H1 (cell line): ENCODE measurements around the gene SPINK1. TPM values are rescaled to one million over a fixed set of nuclear protein-coding genes. Genes with fewer than 3 reads are reported as not detected.

ENCODE experiments used
- CTCF ChIA-PET: fragments of 300-600 bp; sonication (Branson Sonifier 250); formaldehyde crosslinking; loops from one replicate; lab custom pipeline; 2021; ENCODE audit not compliant: partially characterized antibody; lab: Charles Lee
- POLR2A ChIA-PET: fragments of 300-600 bp; sonication (Branson Sonifier 250); formaldehyde crosslinking; loops from one replicate; lab custom pipeline; 2021; ENCODE audit warnings: inconsistent platforms; ENCODE audit not compliant: partially characterized antibody; lab: Charles Lee
- DNase-seq, 2 experiments: peaks; one replicate each; pipeline versions ENCODE4 v3.0.0 to v3.0.0-alpha.2; 2010 to 2022; ENCODE audit warnings: low spot score in 2 of 2, low read depth in 1 of 2, mixed read lengths in 1 of 2
- FAIRE-seq: peaks from 2 replicates; lab custom pipeline; 2011; peaks lifted over from hg19 to GRCh38; lab: Jason Lieb, UNC
- H2AFZ ChIP-seq: 2 replicates; pipeline ENCODE4 v1.8.1; 2012; ENCODE audit warnings: low read length, inconsistent platforms
- H2AK5ac ChIP-seq: 2 replicates; pipeline ENCODE4 v1.6.1; 2013; ENCODE audit warnings: low read depth, low read length
- H2BK120ac ChIP-seq: replicated peaks from 2 replicates; pipeline ENCODE3; 2013; ENCODE audit warnings: low read depth, low read length, inconsistent platforms
- H2BK12ac ChIP-seq: 2 replicates; pipeline ENCODE4 v1.6.1; 2013; ENCODE audit warnings: low read depth, low read length
- H2BK15ac ChIP-seq: 2 replicates; pipeline ENCODE4 v1.6.1; 2013; ENCODE audit warnings: low read length
- H2BK20ac ChIP-seq: 2 replicates; pipeline ENCODE4 v1.6.1; 2013; ENCODE audit warnings: low read length
- H2BK5ac ChIP-seq: 2 replicates; pipeline ENCODE4 v1.6.1; 2013; ENCODE audit warnings: low read depth, low read length
- H3K14ac ChIP-seq: 2 replicates; pipeline ENCODE4 v1.6.1; 2013; ENCODE audit warnings: inconsistent platforms; ENCODE audit not compliant: insufficient read length
- H3K18ac ChIP-seq: 2 replicates; pipeline ENCODE4 v1.6.1; 2013; ENCODE audit warnings: low read length; ENCODE audit errors: extremely low read depth
- H3K23ac ChIP-seq: 2 replicates; pipeline ENCODE4 v1.6.1; 2013; ENCODE audit warnings: inconsistent platforms; ENCODE audit not compliant: insufficient read length
- H3K23me2 ChIP-seq: 2 replicates; pipeline ENCODE4 v1.6.1; 2013; ENCODE audit warnings: low read depth, low read length
- H3K27ac ChIP-seq: 2 replicates; pipeline ENCODE4 v1.6.1; 2011; ENCODE audit warnings: low read depth, low read length, inconsistent platforms
- H3K27me3 ChIP-seq, 4 experiments: replicated peaks in 1 of 4; 1 replicate in 1 of 4; 2 replicates in 3 of 4; pipeline versions ENCODE4 v1.6.1 to v1.8.1; 2011 to 2013; ENCODE audit warnings: low read length in 3 of 4, mild to moderate bottlenecking in 3 of 4, inconsistent platforms in 2 of 4, mixed read lengths in 2 of 4, moderate library complexity in 1 of 4; ENCODE audit not compliant: control insufficient read depth in 3 of 4, insufficient read depth in 3 of 4; ENCODE audit errors: extremely low read depth in 1 of 4
- H3K36me3 ChIP-seq, 4 experiments: 2 replicates each; pipeline versions ENCODE4 v1.6.1 to v1.8.1; 2011 to 2013; ENCODE audit warnings: mild to moderate bottlenecking in 4 of 4, low read length in 3 of 4, moderate library complexity in 2 of 4, control low read depth in 1 of 4, inconsistent platforms in 1 of 4; ENCODE audit not compliant: insufficient read depth in 4 of 4, control insufficient read depth in 2 of 4
- H3K4ac ChIP-seq: replicated peaks from 2 replicates; pipeline ENCODE3; 2013; ENCODE audit warnings: low read length, low read depth, mixed read lengths, inconsistent platforms; ENCODE audit not compliant: insufficient read length
- H3K4me1 ChIP-seq, 4 experiments: replicated peaks in 1 of 4; 1 replicate in 1 of 4; 2 replicates in 3 of 4; pipeline versions ENCODE4 v1.6.1 to v1.8.1; 2011 to 2013; ENCODE audit warnings: low read length in 3 of 4, inconsistent platforms in 2 of 4, mixed read lengths in 1 of 4; ENCODE audit not compliant: insufficient read depth in 4 of 4, control insufficient read depth in 3 of 4
- H3K4me2 ChIP-seq, 2 experiments: 2 replicates each; pipeline versions ENCODE4 v1.6.1 to v1.8.1; 2011 to 2013; ENCODE audit warnings: low read depth in 2 of 2, low read length in 2 of 2, control low read depth in 1 of 2, inconsistent platforms in 1 of 2, mild to moderate bottlenecking in 1 of 2; ENCODE audit not compliant: insufficient read depth in 1 of 2
- H3K4me3 ChIP-seq, 4 experiments: fragments of 200-600, 300-600 bp in 1 of 4; sonication (generic), shearing (Covaris generic), sonication (Bioruptor Twin) in 1 of 4; 2 replicates each; pipeline versions ENCODE4 v1.5.1 to v1.8.1; 2011 to 2016; ENCODE audit warnings: low read length in 4 of 4, low read depth in 3 of 4, control low read depth in 2 of 4, inconsistent platforms in 2 of 4, mild to moderate bottlenecking in 2 of 4, mixed read lengths in 1 of 4, moderate library complexity in 1 of 4; ENCODE audit not compliant: insufficient read depth in 2 of 4; ENCODE audit errors: extremely low read depth in 1 of 4
- H3K56ac ChIP-seq: replicated peaks from 2 replicates; pipeline ENCODE3; 2013; ENCODE audit warnings: low read depth, mild to moderate bottlenecking, mixed read lengths, low read length, inconsistent platforms; ENCODE audit not compliant: insufficient read length
- H3K79me1 ChIP-seq: 2 replicates; pipeline ENCODE4 v1.6.1; 2013; ENCODE audit warnings: low read depth, low read length, control low read depth
- H3K79me2 ChIP-seq, 2 experiments: 2 replicates each; pipeline versions ENCODE4 v1.6.1 to v1.8.1; 2012 to 2013; ENCODE audit warnings: low read length in 2 of 2, mild to moderate bottlenecking in 2 of 2, inconsistent platforms in 1 of 2; ENCODE audit not compliant: insufficient read depth in 2 of 2, control insufficient read depth in 1 of 2
- H3K9ac ChIP-seq, 4 experiments: replicated peaks in 1 of 4; 1 replicate in 1 of 4; 2 replicates in 3 of 4; pipeline versions ENCODE4 v1.6.1 to v1.8.1; 2011 to 2013; ENCODE audit warnings: low read depth in 3 of 4, low read length in 3 of 4, control low read depth in 2 of 4, mild to moderate bottlenecking in 2 of 4, moderate library complexity in 2 of 4, inconsistent platforms in 1 of 4; ENCODE audit errors: extremely low read depth in 1 of 4
- H3K9me3 ChIP-seq, 2 experiments: 2 replicates each; pipeline versions ENCODE4 v1.6.1 to v1.8.1; 2012 to 2013; ENCODE audit warnings: mild to moderate bottlenecking in 2 of 2, moderate library complexity in 2 of 2, control low read depth in 1 of 2, inconsistent platforms in 1 of 2, low read depth in 1 of 2, low read length in 1 of 2, mixed read lengths in 1 of 2; ENCODE audit not compliant: insufficient read depth in 2 of 2
- H4K20me1 ChIP-seq, 2 experiments: replicated peaks in 1 of 2; 2 replicates each; pipeline versions ENCODE3 to v1.8.1; 2011 to 2013; ENCODE audit warnings: inconsistent platforms in 2 of 2, low read length in 2 of 2, mild to moderate bottlenecking in 1 of 2; ENCODE audit not compliant: insufficient read depth in 2 of 2, control insufficient read depth in 1 of 2
- H4K5ac ChIP-seq: 2 replicates; pipeline ENCODE4 v1.6.1; 2013; ENCODE audit warnings: low read length, low read depth, mixed read lengths, inconsistent platforms; ENCODE audit not compliant: insufficient read length
- H4K8ac ChIP-seq: 2 replicates; pipeline ENCODE4 v1.8.0; 2013; ENCODE audit warnings: mild to moderate bottlenecking, moderate library complexity, low read length, inconsistent platforms; ENCODE audit not compliant: insufficient read depth; ENCODE audit errors: extremely low read depth
- H4K91ac ChIP-seq: replicated peaks from 2 replicates; pipeline ENCODE3; 2013; ENCODE audit warnings: low read length, mixed read lengths, inconsistent platforms; ENCODE audit not compliant: insufficient read length
- BACH1 ChIP-seq: IDR thresholded peaks from 2 replicates; pipeline ENCODE4 v1.6.1; 2012; ENCODE audit warnings: low read length, improper control_type of control experiment
- BRCA1 ChIP-seq: IDR thresholded peaks from 2 replicates; pipeline ENCODE4 v1.6.1; 2012; ENCODE audit warnings: low read depth, low read length, improper control_type of control experiment
- CREB1 ChIP-seq: IDR thresholded peaks from 2 replicates; pipeline ENCODE4 v1.6.1; 2012; ENCODE audit warnings: inconsistent platforms
- KDM1A ChIP-seq: fragments of 200-600, 300-600 bp; sonication (generic); IDR thresholded peaks from 2 replicates; pipeline ENCODE4 v1.7.1; 2016; ENCODE audit warnings: mild to moderate bottlenecking, low read length, borderline replicate concordance
- MAX ChIP-seq: IDR thresholded peaks from 2 replicates; pipeline ENCODE4 v1.6.1; 2012; ENCODE audit warnings: inconsistent platforms
- NANOG ChIP-seq: IDR thresholded peaks from 2 replicates; pipeline ENCODE4 v1.6.1; 2011; ENCODE audit warnings: low read length, low read depth, mild to moderate bottlenecking, inconsistent platforms; ENCODE audit not compliant: insufficient read depth, poor library complexity, severe bottlenecking
- PHF8 ChIP-seq: fragments of 200-600 bp; sonication (generic); conservative IDR thresholded peaks from 2 replicates; pipeline ENCODE4 v1.7.1; 2012; ENCODE audit warnings: low read depth, mild to moderate bottlenecking, inconsistent platforms, low read length, moderate library complexity
- POLR2A ChIP-seq, 2 experiments: IDR thresholded peaks; 1 replicate in 1 of 2; 2 replicates in 1 of 2; pipeline ENCODE4 v1.6.1; 2011; ENCODE audit warnings: low read depth in 2 of 2, low read length in 2 of 2, mild to moderate bottlenecking in 2 of 2; ENCODE audit errors: control extremely low read depth in 1 of 2
- POLR2AphosphoS5 ChIP-seq: IDR thresholded peaks from 2 replicates; pipeline ENCODE4 v1.6.1; 2011; ENCODE audit warnings: low read depth, low read length
- TAF1 ChIP-seq: IDR thresholded peaks from 2 replicates; pipeline ENCODE4 v1.6.1; 2011; ENCODE audit warnings: mild to moderate bottlenecking, low read depth, low read length
- WGBS, 2 experiments: shearing (Covaris generic) in 1 of 2; methylation state at CpG; one replicate each; pipeline versions ENCODE4 v1.1.6 to v1.1.7; 2013 to 2015; ENCODE audit warnings: low lambda C conversion rate in 2 of 2, mixed read lengths in 2 of 2, inconsistent platforms in 1 of 2, low coverage in 1 of 2, missing lambda C conversion rate in 1 of 2; ENCODE audit not compliant: insufficient replicate concordance in 2 of 2, insufficient coverage in 1 of 2, insufficient read length in 1 of 2; ENCODE audit errors: extremely low coverage in 1 of 2, missing lambda C conversion rate in 1 of 2; 5-methylcytosine and 5-hydroxymethylcytosine counted together
- polyA plus RNA-seq, 7 experiments: library from polyadenylated mRNA; depleted of rRNA in 3 of 7; stranded (reverse) in 5 of 7; unstranded in 2 of 7; fragments of >200 nt in 5 of 7; fragments of 200-250 nt in 2 of 7; gene quantifications; 1 replicate in 5 of 7; 2 replicates in 1 of 7; 4 replicates in 1 of 7; pipeline versions ENCODE4 v1.2.1 to v1.2.3, GENCODE V29; 2011 to 2013; ENCODE audit warnings: missing spikeins in 2 of 7, mixed read lengths in 2 of 7
- total RNA-seq: library from RNA; stranded (reverse); fragmentation: NEBNext Ultra II Directional; extraction: Animal tissue kit (Norgen Biotek cat#: 25700); gene quantifications from 2 replicates; pipeline ENCODE4 v1.2.1, GENCODE V29; 2021

The SPINK1 gene
- total and polyA plus RNA-seq, 2 of the 8 experiments (the other 6 are each of a cell fraction or from before 2014, with no cell fraction given) = 0.48 to 1.3 TPM

- no peak overlapping the region for H4K8ac ChIP-seq
- H3K36me3 ChIP-seq = peaks cover 0 to 5% (median 0%) of the 10 kb centered on the region in 4 experiments; a peak in 1 of 8 replicates
- H2AK5ac ChIP-seq = no peak overlapping the region
- POLR2A ChIA-PET = interaction anchor here (0.6 to 26.7 kb wide), 16 partner anchors 7 to 1337 kb away, joined by 3 to 730 read pairs (median 4); partner anchors contain the start of gene SCGB3A2
- no peak overlapping the region for H2BK5ac ChIP-seq
- 0 out of 4 replicates have a peak, but pooled peaks cover 0 to 2% of the 10 kb centered on the region in 2 experiments for H3K79me2 ChIP-seq
- no peak overlapping the region for H2AFZ ChIP-seq
- H3K23ac ChIP-seq = no peak overlapping the region
- no peak overlapping the region for H3K4me2 ChIP-seq
- H3K27ac ChIP-seq = no peak overlapping the region
- WGBS, 2 experiments = 81 to 100% methylated on average over 1 to 11 of the region's 11 CpGs
- H4K20me1 ChIP-seq = no peaks in the 10 kb centered on the region
- H3K14ac ChIP-seq = no peak overlapping the region
- H2BK12ac ChIP-seq = no peak overlapping the region
- no peaks in the 10 kb centered on the region for H3K23me2 ChIP-seq
- peaks cover under 1 to 6% (median 3%) of the 10 kb centered on the region in 4 experiments; a peak in 4 of 7 replicates for H3K4me1 ChIP-seq
- H3K18ac ChIP-seq = no peak overlapping the region
- H4K91ac ChIP-seq = no peak overlapping the region
- no peak overlapping the region for H4K5ac ChIP-seq
- CTCF ChIA-PET = interaction anchor here (0.5 to 9.2 kb wide), 6 partner anchors 11 to 77 kb away, joined by 3 to 126 read pairs (median 8); partner anchors contain the start of gene SCGB3A2
- no peak overlapping the region for H3K9ac ChIP-seq
- no peak overlapping the region for H3K56ac ChIP-seq
- no peaks in the 10 kb centered on the region for H3K9me3 ChIP-seq
- H3K79me1 ChIP-seq = no peaks in the 10 kb centered on the region
- DNase-seq (no peak), FAIRE-seq (peak; percentile 7)
- H2BK15ac ChIP-seq = no peak overlapping the region
- H2BK20ac ChIP-seq = no peak overlapping the region
- no peak overlapping the region for H3K4me3 ChIP-seq
- no peak overlapping the region for H2BK120ac ChIP-seq
- H3K4ac ChIP-seq = no peak overlapping the region
- H3K27me3 ChIP-seq = peaks cover 0 to 2% (median 0%) of the 10 kb centered on the region in 4 experiments; a peak in 1 of 7 replicates
- TF ChIP-seq CREB1 (no peak), BRCA1 (no peak), MAX (no peak), POLR2AphosphoS5 (peak; percentile 57), PHF8 (no peak), NANOG (no peak), BACH1 (no peak), TAF1 (no peak), POLR2A (IDR thresholded peaks at IDR 0.05; ENCODE audit: control extremely low read depth in 1 of 2, low read depth in 2 of 2, low read length in 2 of 2) (peak; percentile 52 to 83), KDM1A (no peak)
Observed at GRCh38 chr5:147854894-147855773, 23.7 kb upstream of the SPINK1 start.
